CD4-positive, alpha-beta T cell treated with Interleukin-1 beta for 1 hour (primary cell): ENCODE data around the gene MRPL28.
A peak's percentile ranks its signal among the peaks of the same experiment; 100 is the strongest.
"Not testable (repeated sequence)": the region's sequence is repeated elsewhere in the genome, so short reads cannot be mapped to it uniquely, and the experiment has no call there.

Source experiments
- DNase-seq, 2 donors: peaks; one replicate each; pipeline ENCODE4 v3.0.0-alpha.2; 2020 to 2022

Gene MRPL28

DNA sequence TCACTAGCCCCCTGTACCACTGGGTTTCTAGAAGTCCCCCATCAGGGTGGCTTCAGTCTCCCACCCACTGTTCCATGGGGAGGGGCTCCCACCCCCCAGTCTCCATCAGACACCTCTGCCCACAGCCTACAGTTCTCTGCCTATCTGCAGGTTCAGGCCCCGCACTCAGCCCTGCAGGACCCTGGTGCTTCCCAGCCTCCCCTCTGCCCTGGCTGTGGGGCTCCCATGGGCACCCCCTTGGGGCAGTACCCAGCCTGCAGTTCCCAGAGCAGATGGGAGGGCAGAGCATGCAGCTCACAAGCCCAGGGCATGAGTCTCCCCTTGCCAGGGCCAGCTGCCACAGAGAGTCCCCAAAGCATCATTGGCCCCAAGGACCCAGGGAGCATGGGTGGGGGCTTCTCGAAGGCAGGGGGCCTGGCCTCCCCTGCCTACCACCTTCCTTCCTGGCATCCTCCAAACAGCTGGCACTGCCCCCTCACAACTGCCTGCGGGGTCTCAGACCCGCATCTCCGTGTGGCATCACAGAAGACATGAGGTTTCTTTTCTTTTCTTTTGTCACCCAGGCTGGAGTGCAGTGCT, 2.8 kb upstream of the MRPL28 start:
- DNase-seq: no peak

DNA sequence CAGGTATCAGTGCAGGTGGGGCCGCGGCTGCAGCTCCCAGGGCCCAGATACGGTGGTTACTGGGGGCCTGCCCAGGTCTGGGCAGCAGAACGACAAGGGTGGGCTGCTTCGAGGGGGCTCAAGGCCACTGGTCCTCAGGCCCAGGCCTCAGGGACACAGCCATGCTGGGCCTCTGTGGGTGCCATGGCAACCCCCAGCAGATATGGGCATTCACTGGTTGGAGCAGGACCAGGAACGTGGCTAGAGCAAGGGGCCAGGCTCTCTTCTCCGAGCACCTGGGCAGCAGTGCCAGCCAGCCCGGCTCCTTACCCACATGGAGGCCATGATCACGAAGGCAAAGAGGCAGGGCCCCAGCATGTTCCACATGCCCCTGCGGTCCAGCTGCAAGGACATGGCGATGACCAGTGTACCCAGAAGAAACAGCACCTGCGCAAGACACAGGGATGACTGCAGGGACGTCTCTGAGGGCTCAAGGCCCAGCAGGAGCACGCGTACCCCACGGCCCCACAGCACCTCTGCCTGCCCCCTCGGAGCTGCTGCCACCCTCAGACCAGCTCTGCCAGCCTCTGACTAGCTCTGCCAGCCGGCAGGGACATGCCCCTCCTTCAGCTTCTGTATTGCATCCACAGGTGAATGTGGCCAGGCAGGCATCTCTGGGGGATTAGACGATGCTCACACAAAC, 2.1 kb upstream of the MRPL28 start:
- no peak for DNase-seq

DNA sequence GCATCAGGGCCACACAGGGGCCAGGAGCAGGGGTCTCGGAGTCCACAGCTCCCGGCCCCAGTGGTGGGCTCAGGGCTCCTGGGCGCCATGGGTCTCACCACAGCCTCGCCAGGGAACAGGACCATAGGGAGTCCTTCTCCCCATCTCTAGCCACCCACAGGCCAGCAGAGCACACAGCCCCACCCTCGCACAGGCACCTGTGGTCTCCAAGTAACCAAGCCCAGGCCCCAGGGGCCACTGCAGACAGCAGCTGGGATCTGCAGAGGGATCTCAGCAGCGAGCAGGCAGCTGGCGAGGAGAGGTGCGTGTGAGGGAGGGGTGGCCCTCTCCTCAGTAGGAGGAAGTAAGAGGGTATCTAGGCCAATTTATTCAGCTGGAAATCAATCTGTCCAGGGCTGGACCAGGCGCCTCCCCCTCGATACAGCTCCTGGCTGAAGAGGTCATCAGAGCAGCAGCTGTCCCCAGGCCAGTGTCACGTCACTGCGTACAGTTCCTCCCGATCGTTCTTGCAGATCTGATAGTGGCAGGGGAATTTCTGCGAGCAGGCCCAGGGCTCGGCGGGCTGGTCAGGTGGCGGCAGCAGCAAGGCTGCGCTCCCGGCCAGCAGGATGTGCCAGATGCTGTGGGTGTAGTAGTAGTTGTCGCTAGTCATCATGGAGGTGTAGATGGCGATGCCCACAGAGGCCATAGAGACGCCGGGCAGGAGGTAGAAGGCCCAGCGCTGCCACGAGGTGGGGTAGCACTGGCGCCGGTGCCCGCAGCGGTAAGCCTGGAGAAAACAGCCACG, 1.4 kb upstream of the MRPL28 start:
- DNase-seq: no peak

GRCh38 chr16:370979-371514, 709 bp upstream of the MRPL28 start:
- no peak for DNase-seq

DNA sequence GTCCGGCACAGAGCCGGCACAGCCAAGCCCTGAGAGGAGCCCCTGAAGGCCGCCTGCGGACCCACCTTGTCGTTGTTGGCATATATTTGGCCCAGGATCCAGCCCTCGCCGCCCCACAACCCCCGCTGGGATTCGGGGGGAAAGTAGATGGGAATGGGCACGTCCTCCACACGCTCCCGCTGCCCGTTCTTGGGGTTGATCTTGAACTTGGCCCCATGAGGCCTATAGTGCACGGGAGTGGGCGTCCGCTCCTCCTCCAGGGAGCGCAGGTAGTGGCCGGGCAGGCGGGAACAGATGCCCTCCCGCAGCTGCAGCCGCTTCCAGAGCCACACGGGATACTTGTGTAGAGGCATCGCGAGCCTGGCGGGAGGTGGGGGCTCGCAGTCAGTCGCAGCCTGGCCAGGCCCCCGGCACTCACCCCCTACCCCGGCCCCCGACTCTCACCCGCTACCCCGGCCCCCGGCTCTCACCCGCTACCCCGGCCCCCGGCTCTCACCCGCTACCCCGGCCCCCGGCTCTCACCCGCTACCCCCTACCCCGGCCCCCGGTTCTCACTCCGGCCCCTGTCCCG, 387 bp downstream of the MRPL28 start:
- DNase-seq: no peak

- no peak for DNase-seq
Observed at GRCh38 chr16:369275-369865, 968 bp downstream of the MRPL28 start.

DNA sequence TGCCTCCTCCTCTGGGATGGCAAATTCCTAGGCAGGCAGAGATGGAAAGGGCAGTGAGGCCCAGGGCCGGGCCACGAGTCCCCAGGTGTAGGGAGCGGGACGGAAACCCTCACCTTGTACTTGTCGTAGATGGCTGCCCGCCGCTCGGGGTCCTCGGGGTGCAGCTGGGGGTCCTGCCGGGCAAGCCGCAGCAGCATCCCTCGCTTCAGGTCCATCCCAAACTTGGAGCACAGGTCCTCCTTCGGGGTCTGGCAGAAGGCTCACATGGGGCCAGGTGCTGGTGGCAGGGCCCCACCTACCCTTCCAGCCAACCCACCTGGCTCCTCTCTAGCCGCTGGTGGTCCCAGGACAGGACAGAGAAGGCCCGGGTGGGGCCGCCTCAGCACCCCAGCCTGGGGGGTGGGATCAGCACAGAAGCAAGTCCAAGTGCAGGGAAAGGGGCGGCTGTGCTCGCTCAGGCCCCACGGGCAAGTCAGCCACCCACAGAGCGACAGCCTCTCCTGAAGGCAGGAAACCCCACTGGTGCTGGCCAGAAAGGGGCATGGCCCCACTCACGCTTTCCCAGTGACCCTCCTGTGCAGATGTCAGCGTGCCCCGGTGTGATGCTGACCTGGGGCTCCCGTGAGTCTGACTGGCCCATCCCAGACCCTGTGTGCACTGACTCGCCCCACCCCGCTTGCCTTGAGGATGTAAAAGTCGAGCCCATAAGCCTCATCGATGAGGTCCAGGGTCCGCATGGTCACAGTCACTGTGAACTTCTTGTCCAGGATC, 1.8 kb downstream of the MRPL28 start:
- DNase-seq: no peak

DNA sequence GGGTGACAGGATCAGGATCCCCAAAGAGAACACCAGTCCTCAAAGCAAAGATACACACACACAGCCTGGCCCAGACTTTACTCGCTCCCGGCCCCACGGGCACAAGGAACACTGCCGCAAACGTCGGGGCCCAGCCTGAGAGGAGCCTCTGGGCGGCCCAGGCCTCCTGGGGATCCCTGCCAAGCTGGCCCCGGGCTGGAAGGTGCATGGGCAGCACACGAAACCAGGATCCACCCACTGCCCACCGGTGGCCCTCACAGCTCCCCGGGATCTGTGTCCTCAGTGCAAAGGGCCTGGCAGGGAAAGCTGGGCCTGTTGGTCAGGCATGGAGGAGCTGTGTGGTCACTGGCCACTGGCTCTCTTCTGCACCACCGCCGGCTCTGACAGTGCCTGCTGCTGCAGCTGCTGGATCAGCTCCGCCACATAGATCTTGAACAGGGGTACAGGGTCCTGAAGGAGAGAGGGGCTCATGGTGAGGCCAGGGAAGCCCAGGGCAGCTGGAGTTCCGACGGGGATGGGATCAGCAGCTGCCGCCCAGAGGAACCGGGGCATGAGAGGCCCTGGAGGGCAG, 2.9 kb downstream of the MRPL28 start:
- no peak for DNase-seq

DNA sequence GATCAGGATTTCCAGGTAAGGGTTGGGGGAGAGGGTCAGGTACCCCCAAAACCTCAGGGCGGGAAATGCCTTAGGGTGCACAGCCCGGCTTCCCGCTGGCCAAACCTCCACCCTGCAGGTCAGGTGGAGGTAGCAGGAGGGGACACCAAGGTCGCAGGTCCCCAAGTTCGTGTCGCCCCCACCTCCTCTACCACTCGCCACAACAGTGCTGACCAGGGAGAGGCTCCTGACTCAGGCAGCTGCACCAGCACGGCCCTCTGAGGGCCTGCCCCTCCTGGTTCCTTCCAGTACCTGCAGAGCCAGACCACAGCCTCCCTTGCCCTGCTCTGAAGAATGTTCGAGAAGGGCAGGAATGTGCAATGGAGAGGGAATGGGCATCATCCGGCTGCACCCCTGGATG, 3.9 kb downstream of the MRPL28 start:
- DNase-seq: no peak

DNA sequence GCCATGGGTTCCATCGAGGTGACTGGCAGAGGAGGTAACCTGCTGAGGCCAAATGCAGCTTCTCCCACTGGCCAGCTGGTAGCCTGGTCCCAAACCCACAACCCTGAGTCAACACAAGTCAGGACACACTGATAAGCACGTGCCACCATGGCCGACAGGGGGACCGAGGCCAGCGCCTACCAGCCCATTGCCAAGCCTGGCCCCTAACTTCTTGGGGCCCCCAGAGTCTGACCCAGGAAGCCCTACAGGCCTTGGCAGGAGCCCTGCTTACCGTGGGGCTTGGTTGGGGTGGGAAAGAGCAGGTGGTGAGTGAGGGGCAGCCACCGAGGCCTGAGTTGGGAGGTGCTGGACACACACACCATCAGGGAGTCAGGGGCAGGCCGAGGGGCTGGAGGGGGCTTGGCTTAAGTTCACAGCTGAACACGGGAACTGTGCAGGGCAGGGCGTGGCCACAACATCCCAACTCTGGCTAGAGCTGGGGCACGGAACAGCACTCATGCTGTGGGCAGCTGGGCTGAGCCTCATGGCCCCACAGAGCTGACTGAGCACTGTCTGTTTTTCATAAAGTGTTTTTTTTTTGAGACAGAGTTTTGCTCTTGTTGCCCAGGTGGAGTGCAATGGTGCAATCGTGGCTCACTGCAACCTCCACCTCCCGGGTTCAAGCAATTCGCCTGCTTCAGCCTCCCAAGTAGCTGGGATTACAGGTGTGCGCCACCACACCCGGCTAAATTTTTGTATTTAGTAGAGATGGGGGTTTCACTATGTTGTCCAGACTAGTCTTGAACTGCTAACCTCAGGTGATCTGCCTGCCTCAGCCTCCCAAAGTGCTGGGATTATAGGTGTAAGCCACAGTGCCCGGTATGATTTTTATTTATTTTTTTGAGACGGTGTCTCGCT, 5.5 kb downstream of the MRPL28 start:
- DNase-seq: no peak

- DNase-seq: no peak
Observed at GRCh38 chr16:363766-364490, 6.4 kb downstream of the MRPL28 start.

DNA sequence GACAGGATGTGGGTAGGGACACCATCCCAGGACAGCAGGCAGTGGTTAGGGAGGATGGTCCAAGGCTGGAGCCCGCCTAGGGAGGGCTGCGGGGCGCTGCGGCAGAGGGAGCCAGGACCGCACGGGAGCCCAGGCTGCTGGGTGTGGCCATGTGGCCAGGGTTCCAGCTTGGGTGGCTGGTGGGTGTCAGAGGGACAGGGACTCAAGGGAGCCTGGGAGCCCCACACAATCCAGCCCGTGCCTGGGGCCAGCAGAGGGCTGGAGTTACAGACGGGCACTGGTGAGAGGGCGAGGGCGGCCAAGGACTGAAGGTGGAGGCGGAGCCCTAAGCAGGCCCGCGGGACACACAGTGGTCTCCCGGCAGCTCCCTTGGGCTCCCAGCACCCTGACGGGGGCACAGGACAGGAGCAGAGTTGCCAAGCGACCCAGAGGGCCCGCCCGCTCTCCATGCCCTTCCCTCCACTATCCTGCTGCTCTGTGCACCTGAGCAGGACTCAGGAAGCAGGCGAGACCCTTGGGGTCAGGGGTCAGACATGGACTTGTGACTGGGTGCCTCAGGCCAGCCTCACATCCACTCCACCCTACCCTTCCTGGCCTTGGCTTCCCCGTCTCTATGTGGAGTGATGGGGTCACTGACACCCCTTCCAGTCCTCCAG, 7.1 kb downstream of the MRPL28 start:
- DNase-seq: no peak

DNA sequence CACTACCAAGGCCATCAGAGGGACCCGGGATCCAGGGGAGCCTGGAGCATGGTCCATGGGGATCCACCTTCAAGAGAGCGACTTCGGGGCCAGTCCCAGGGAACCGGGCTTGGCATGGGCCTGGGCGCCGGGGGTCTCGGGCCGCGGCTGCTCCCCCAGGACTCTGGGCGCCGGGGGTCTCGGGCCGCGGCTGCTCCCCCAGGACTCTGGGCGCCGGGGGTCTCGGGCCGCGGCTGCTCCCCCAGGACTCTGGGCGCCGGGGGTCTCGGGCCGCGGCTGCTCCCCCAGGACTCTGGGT, 7.7 kb downstream of the MRPL28 start:
- DNase-seq: not testable (repeated sequence)

DNA sequence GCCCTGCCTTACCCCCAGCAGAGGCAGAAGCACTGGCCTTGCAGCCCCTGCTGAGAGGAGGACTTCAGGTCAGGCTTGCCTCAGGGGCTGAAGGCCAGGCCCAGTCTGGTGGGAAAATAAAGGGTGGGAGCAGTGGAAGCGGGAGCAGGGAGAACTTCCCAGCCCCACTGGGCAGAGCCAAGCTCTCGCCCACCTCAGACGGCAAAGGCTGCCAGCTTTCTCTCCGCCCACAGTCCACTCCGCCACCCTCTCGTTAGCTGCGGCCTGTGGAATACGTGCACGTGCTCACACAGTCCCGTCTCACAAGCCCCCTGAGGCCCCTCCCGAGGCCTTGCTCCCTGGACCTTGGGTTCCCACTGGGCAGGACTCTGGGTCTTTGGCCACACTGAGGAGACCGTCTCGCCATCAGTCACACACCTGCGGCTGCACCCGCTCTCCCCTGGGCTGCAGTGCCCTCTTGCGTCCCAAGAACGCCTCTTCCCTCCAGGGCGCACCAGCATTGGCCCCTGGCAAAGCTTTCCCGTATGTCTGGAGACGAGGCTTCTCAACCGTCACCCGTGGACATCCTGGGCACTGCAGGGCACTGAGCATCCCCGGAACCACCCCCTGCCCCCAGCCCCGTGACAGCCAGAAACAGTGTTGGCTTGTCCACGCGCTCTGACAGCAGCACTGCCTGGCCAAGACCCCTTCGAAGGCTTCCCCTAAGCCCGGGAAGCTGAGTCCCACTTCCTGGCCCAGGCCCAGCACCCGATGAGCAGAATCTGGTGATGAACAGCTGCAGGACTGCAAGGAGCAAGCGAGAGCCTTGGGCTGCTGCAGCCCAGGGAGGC, 8.3 kb downstream of the MRPL28 start:
- DNase-seq: peak; percentile 77 to 80

DNA sequence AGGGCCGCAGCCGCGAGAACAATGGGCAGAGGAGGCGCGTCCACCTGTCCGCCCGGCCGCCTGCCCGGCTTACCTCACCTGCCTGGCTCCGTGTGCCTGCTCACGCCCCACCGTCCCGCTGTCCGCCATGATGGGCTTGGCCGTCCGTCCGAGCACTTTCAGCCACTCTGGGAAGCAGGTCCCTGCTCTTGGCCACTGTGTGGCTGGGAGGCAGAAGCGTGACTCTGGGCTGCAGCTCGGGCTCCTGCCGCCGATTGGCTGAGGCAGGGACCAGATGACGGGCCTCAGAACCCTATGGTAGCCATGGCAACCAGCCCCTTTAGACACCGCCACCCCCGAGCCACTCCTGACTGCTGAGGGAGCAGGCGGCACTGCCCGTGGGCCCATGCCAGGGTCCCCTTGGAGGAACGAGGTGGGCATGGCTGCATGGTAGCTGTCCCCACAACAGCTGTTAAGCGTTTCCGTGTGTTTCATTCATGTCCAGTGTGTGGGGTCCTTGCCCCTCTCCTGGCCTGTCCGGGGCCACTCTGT, 8.9 kb downstream of the MRPL28 start:
- DNase-seq: no peak

GRCh38 chr16:360698-361336, 9.5 kb downstream of the MRPL28 start:
- no peak for DNase-seq

DNA sequence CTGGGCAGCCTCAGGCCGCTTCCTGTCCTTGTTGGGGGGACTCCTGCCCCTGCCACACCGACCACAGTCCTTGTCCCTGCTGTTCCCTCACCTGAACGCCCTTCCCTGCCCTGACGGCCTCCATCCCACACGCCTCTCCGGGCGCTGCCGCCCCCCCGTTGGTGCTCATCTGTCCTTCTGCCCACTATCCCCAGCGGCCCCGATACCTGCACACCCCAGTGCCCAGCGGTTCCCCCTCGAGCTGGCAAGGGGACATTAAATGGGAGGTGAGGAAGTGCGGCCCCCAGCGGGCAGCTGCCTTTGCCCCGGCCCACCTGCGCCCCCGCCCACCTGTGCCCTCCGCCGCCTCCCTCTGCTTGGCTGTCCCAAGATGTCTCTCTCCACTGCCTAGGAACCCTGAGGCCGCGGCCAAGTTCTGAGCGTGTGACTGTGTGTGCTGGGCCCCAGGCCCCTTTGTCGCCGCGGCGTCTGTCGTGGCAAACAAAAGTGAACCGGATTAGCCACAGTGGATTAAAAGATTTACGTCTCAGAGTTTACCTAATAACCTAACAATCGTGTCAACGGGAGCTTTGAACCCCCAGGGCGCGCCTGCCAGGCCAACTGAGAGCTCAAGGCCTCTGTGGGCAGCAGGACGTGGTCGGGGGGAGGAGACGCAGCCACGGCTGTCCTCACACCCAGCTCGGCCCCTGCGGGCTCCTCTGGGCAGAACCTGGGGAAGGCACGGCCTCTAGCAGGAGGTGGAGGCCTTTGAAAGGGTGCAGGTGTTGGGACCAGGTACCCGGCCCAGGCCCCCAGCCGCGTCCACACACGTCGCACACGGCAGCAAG, 10.3 kb downstream of the MRPL28 start:
- DNase-seq: no peak
